OCI-LY1 (cell line): Measurements from ENCODE around the gene SEMA3D.

Source experiments
- H2AFZ ChIP-seq: fragments of 200-600 bp; sonication (generic), shearing (Covaris generic); 2 replicates; pipeline ENCODE4 v1.6.0; 2014; ENCODE audit warnings: antibody characterized with exemption, mild to moderate bottlenecking, low read length
- H3F3A ChIP-seq: fragments of 200-600 bp; sonication (generic), shearing (Covaris generic); 2 replicates; pipeline ENCODE4 v1.6.0; 2014; ENCODE audit warnings: mild to moderate bottlenecking, antibody characterized with exemption, low read length, moderate library complexity; ENCODE audit not compliant: insufficient read depth
- H3K27ac ChIP-seq: fragments of 200-600 bp; sonication (generic); 2 replicates; pipeline ENCODE4 v1.5.1; 2014; ENCODE audit warnings: low read length, mixed run types, mild to moderate bottlenecking, low read depth; ENCODE audit not compliant: poor library complexity, severe bottlenecking
- H3K27me3 ChIP-seq: fragments of 200-600 bp; sonication (generic); 2 replicates; pipeline ENCODE4 v1.6.0; 2014; ENCODE audit warnings: antibody characterized with exemption, mild to moderate bottlenecking, low read length, moderate library complexity; ENCODE audit not compliant: insufficient read depth
- H3K36me3 ChIP-seq: fragments of 200-600 bp; sonication (generic); 2 replicates; pipeline ENCODE4 v1.6.1; 2014; ENCODE audit warnings: mild to moderate bottlenecking, antibody characterized with exemption, low read length, moderate library complexity, mixed read lengths; ENCODE audit not compliant: insufficient read depth
- H3K4me1 ChIP-seq: fragments of 200-600 bp; sonication (generic); 2 replicates; pipeline ENCODE4 v1.5.1; 2014; ENCODE audit warnings: mild to moderate bottlenecking, low read length, moderate library complexity; ENCODE audit not compliant: insufficient read depth, severe bottlenecking
- H3K4me2 ChIP-seq: fragments of 200-600 bp; sonication (generic), shearing (Covaris generic); 2 replicates; pipeline ENCODE4 v1.6.1; 2014; ENCODE audit warnings: low read length
- H3K4me3 ChIP-seq: fragments of 200-600 bp; sonication (generic); 2 replicates; pipeline ENCODE4 v1.5.1; 2014; ENCODE audit warnings: low read length, low read depth, mild to moderate bottlenecking, mixed read lengths; ENCODE audit not compliant: poor library complexity, severe bottlenecking
- H3K79me2 ChIP-seq: fragments of 200-600 bp; shearing (Covaris generic); 2 replicates; pipeline ENCODE4 v1.6.1; 2016; ENCODE audit warnings: mixed run types, low read length, mixed read lengths; ENCODE audit not compliant: insufficient read depth
- H3K9ac ChIP-seq: fragments of 200-600 bp; sonication (generic), shearing (Covaris generic); 2 replicates; pipeline ENCODE4 v1.6.1; 2014; ENCODE audit warnings: mild to moderate bottlenecking, low read length, mixed read lengths
- H3K9me2 ChIP-seq: fragments of 200-600 bp; sonication (generic), shearing (Covaris generic); 2 replicates; pipeline ENCODE4 v1.6.1; 2014; ENCODE audit warnings: low read depth, mild to moderate bottlenecking, low read length, mixed read lengths
- H3K9me3 ChIP-seq: fragments of 200-600 bp; shearing (Covaris generic); 2 replicates; pipeline ENCODE4 v1.6.1; 2014; ENCODE audit warnings: low read length, mixed read lengths
- H4K20me1 ChIP-seq: fragments of 200-600 bp; sonication (generic), shearing (Covaris generic); 2 replicates; pipeline ENCODE4 v1.6.0; 2016; ENCODE audit warnings: mild to moderate bottlenecking, low read length; ENCODE audit not compliant: insufficient read depth
- EZH2 ChIP-seq: fragments of 200-600 bp; sonication (generic), shearing (Covaris generic); IDR thresholded peaks from 2 replicates; pipeline ENCODE4 v1.8.0; 2017; ENCODE audit warnings: borderline replicate concordance, mixed run types, mild to moderate bottlenecking, antibody characterized with exemption, low read length, moderate library complexity, mixed read lengths
- TF ChIP-seq, protein P1 (sequence below): fragments of 200-600 bp; sonication (generic), shearing (Covaris generic); IDR thresholded peaks from 2 replicates; pipeline ENCODE4 v1.5.1; 2017; ENCODE audit warnings: mild to moderate bottlenecking, antibody characterized with exemption, low read length, moderate library complexity, mixed read lengths

The SEMA3D gene

DNA sequence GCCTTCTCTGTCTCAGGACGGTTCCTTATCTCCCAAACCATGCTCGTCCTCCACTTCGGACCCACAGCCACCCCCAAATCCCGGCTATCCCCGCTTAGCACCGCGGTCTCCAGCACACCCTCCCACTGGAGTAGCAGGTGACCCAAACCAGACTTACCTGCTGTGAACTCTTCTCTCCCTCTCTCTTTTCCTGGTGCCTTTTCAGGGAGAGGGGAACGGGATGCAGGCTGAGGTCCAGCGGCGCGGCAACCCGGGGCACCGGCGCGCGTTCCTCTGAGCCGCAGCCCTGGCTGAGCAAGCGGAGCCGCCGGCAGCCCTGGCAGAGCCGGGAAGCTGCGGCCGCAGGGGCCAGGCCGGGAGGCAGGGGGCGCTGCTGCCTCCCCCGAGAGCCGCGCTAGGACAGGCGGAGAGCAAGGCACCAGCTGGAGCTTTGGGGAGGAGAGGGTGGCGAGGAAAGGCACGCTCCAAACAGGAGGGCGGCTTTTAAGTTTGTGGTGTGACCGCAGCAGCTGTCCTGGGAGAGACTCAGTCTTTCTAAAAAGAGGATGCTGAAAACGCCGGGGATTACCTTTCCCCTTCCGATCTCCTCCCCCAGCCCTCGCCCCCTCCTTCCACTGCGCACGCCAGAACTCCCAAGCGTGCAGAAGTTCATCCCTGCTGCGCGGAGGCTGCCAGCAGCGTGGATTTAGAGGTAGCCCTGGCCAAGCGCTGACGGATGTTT is at the start of gene SEMA3D:
Gene SEMA3D, minus strand, starts transcription at position 536 of the 721 bp plus-strand sequence. CDS start 65,165 bp downstream, outside the sequence.
- Histone ChIP-seq H4K20me1 (no peaks in the 10 kb centered on the region), H3K27me3 (no peaks in the 10 kb centered on the region), H3K9me2 (no peaks in the 10 kb centered on the region), H3K79me2 (no peaks in the 10 kb centered on the region), H2AFZ (no peak within 1 kb of the TSS), H3K4me2 (no peak within 1 kb of the TSS), H3K9ac (no peak within 1 kb of the TSS), H3K9me3 (no peaks in the 10 kb centered on the region), H3K36me3 (no peaks in the 10 kb centered on the region), H3K27ac (no peak within 1 kb of the TSS), H3K4me1 (no peaks in the 10 kb centered on the region), H3K4me3 (no peak within 1 kb of the TSS), H3F3A (no peaks in the 10 kb centered on the region)
- TF ChIP-seq EZH2, result no peak
- TF ChIP-seq, protein P1, sequence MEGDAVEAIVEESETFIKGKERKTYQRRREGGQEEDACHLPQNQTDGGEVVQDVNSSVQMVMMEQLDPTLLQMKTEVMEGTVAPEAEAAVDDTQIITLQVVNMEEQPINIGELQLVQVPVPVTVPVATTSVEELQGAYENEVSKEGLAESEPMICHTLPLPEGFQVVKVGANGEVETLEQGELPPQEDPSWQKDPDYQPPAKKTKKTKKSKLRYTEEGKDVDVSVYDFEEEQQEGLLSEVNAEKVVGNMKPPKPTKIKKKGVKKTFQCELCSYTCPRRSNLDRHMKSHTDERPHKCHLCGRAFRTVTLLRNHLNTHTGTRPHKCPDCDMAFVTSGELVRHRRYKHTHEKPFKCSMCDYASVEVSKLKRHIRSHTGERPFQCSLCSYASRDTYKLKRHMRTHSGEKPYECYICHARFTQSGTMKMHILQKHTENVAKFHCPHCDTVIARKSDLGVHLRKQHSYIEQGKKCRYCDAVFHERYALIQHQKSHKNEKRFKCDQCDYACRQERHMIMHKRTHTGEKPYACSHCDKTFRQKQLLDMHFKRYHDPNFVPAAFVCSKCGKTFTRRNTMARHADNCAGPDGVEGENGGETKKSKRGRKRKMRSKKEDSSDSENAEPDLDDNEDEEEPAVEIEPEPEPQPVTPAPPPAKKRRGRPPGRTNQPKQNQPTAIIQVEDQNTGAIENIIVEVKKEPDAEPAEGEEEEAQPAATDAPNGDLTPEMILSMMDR, result peak; percentile 53

DNA sequence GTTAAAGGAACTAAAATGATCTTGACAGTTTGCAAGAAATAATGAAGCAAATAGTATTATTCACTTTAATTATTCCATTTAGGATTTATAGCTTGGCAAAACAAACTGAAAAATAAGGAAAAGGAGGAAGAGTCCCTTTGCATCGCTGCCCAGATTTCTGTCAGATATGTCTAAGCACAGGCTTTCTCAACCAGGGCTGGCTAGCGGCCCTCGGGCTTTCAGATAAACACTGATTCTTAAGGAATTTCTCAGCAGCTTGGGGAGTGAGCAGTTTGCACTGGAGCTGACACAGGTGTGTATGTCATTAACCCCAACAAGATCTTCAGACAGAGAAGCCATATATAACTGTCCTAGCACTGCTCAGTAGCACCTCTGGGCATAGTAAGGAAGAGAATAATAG is 47.9 kb upstream of the SEMA3D start:
- TF ChIP-seq EZH2, result no peak
- TF ChIP-seq, protein P1, result no peak
- Histone ChIP-seq H3K4me2 (no peak overlapping the region), H3K79me2 (no peaks in the 10 kb centered on the region), H3K9me2 (no peaks in the 10 kb centered on the region), H3K4me3 (no peak overlapping the region), H3K36me3 (no peaks in the 10 kb centered on the region), H4K20me1 (no peaks in the 10 kb centered on the region), H3F3A (no peaks in the 10 kb centered on the region), H3K4me1 (no peaks in the 10 kb centered on the region), H2AFZ (no peak overlapping the region), H3K27me3 (no peaks in the 10 kb centered on the region), H3K9ac (no peak overlapping the region), H3K27ac (no peak overlapping the region), H3K9me3 (no peaks in the 10 kb centered on the region; the same call in 1 of the 2 replicates)

DNA sequence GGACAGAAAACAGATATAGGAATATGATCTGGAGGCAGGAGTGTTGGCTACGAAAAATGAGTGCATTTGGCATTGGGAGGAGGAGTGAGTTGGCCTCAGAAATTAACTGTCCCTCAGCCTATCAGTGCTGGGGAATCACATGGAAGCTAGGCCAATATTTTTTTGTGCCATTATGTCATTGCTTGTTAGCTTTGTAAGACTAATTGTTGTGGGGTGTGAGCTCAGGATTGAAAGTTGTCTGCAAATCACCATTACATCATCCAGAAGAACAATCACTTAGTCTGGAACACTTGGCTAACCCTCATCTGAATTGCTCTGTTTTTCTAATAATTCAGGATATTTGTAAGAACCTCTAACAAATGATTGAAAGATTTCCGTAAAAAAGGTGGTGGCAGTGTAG is 45.2 kb upstream of the SEMA3D start:
- no peaks in the 10 kb centered on the region for H4K20me1 ChIP-seq
- H3K27ac ChIP-seq, result no peak overlapping the region
- TF ChIP-seq, protein P1, result no peak
- TF ChIP-seq EZH2, result no peak

More for the DNA sequence above, 45.2 kb upstream of the SEMA3D start:
- no peaks in the 10 kb centered on the region for H3K4me1 ChIP-seq
- H3K36me3 ChIP-seq, result no peaks in the 10 kb centered on the region
- H3K79me2 ChIP-seq, result no peaks in the 10 kb centered on the region
- no peak overlapping the region for H3K4me2 ChIP-seq
- no peaks in the 10 kb centered on the region for H3K27me3 ChIP-seq
- no peak overlapping the region for H3K4me3 ChIP-seq
- H3K9me3 ChIP-seq, result no peaks in the 10 kb centered on the region; the same call in 1 of the 2 replicates
- no peak overlapping the region for H3K9ac ChIP-seq
- H3F3A ChIP-seq, result no peaks in the 10 kb centered on the region
- H2AFZ ChIP-seq, result no peak overlapping the region
- H3K9me2 ChIP-seq, result no peaks in the 10 kb centered on the region
